ENCODE data around the gene AHNAK.

DNA sequence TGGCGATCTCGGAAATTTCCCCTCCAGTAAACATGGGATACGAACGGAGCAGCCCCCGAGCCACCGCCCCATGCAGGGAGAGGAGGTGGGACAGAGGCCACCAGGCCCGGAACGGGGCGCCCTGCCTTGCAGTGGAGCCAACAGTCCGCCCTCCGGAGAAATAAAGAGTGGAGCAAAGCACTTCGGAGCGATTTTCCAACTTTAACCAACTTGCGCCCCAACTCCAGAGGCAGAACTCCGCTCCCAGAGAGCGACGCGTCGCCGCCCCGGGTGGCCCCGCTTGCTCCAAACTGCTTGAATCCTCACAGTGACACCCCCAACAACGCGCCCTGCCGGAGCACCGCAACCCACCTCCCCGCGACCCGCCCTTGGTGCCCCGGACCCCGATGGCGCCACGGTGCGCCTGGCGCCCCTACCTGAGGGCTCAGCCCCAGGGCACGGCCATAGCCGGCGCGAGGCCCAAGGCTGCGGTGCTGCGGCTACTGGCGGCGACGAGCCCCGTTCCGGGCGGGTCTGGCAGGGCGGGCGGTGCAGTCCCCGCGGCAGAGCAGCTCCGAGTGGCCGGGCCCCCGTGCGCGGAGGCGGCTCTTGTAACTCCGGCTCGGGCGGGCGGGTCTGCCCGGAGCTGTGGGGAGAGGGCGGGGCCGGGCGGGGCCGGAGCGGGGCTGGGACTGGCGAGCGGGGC, at the start of gene AHNAK:
- TF ChIP-seq, protein P1, sequence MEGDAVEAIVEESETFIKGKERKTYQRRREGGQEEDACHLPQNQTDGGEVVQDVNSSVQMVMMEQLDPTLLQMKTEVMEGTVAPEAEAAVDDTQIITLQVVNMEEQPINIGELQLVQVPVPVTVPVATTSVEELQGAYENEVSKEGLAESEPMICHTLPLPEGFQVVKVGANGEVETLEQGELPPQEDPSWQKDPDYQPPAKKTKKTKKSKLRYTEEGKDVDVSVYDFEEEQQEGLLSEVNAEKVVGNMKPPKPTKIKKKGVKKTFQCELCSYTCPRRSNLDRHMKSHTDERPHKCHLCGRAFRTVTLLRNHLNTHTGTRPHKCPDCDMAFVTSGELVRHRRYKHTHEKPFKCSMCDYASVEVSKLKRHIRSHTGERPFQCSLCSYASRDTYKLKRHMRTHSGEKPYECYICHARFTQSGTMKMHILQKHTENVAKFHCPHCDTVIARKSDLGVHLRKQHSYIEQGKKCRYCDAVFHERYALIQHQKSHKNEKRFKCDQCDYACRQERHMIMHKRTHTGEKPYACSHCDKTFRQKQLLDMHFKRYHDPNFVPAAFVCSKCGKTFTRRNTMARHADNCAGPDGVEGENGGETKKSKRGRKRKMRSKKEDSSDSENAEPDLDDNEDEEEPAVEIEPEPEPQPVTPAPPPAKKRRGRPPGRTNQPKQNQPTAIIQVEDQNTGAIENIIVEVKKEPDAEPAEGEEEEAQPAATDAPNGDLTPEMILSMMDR (IDR thresholded peaks at IDR 0.05), result peak in 1 of 3 donors; percentile 36
- TF ChIP-seq POLR2A (IDR thresholded peaks at IDR 0.05), result peak; percentile 83
- TF ChIP-seq EP300 (IDR thresholded peaks at IDR 0.05), result no peak

All from ovary (tissue), 3 donors.